ENCODE measurements around the gene CENPB.

The CENPB gene

DNA sequence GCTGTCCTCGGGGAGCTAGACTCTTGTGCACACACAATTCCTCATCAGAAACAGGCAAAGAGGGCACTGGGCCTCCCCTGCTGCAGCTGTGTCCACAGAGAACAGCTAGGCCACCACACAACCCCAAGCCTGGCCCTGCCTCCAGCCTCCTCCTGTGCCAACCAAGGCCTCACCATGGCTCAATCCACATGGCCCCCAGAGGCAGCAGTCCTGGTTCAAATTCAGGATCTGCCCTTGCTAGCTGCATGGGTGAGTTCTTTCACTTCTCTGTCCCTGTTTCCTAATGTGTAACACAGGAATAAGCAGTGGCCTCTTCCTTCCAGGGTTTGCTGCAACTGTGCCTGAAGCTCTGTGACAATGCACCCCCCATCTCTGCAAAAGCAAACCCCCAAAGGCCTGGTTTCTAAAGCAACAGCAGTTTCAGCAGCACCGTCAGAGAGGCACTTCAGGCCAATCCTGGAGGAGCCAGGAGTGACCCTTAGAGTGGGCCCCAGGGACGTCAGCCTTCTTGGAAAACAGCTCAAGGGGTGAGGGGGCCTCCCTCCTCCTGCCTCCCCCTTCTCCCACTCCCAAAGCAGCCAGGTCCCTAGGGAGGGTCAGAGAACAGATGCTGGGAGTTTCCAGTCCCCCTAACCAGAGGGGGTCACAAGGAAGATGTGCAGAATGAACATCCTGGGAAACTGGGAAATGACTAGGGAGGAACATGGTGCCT, 21.2 kb downstream of the CENPB start:
- Histone ChIP-seq H3K27ac (ENCODE audit: low read depth, low read length) (no peak overlapping the region), H4K20me1 (ENCODE audit: control insufficient read depth, insufficient read depth, low read depth, low read length) (peaks cover 8% of the 10 kb centered on the region; the same call in 1 of the 2 replicates), H3K36me3 (ENCODE audit: control insufficient read depth, low read length) (peaks cover 13% of the 10 kb centered on the region), H3K79me2 (ENCODE audit: control insufficient read depth, low read length) (peaks cover 49% of the 10 kb centered on the region), H3K27me3 (ENCODE audit: control insufficient read depth, low read length) (no peaks in the 10 kb centered on the region), H3F3A (ENCODE audit: control insufficient read depth, insufficient read depth) (peaks cover 5% of the 10 kb centered on the region), H3K9me3 (ENCODE audit: control insufficient read depth, insufficient read depth, low read length) (no peaks in the 10 kb centered on the region), H3K4me1 (ENCODE audit: control insufficient read depth, low read length) (peaks cover 29% of the 10 kb centered on the region), H3K4me3 (ENCODE audit: low read length) (no peak overlapping the region; the same call in 1 of the 2 replicates), H3K4me2 (ENCODE audit: low read length) (peak overlapping the region; percentile 100), H3K9me2 (replicated peaks; ENCODE audit: control insufficient read depth, low read length) (no peaks in the 10 kb centered on the region)
- TF ChIP-seq EZH2phosphoT487 (IDR thresholded peaks at IDR 0.05; ENCODE audit: borderline replicate concordance, low read length) = no peak

DNA sequence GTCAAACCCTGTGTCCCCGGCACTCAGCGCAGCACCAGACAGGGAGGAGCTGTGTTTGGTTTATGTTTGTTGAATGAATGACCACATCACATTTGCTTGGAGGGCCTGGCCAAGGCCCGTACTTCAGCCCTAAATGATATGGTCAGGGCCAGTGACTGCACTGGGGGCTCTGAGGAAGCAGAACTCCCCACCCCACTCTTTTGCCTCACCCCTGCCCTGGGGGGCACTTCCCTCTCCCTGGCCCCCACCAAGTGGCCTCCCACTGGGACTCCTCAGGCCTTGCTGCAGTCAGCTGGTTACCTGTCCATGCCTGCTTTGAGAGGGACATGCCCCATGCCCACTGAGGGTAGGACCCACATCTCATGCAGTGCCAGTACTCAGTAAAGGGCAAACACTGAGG, 21.9 kb downstream of the CENPB start:
- H3K9me3 ChIP-seq (ENCODE audit: control insufficient read depth, insufficient read depth, low read length) = no peaks in the 10 kb centered on the region
- H3K4me3 ChIP-seq (ENCODE audit: low read length) = no peak overlapping the region
- H3K27ac ChIP-seq (ENCODE audit: low read depth, low read length) = no peak overlapping the region
- TF ChIP-seq, protein P1, sequence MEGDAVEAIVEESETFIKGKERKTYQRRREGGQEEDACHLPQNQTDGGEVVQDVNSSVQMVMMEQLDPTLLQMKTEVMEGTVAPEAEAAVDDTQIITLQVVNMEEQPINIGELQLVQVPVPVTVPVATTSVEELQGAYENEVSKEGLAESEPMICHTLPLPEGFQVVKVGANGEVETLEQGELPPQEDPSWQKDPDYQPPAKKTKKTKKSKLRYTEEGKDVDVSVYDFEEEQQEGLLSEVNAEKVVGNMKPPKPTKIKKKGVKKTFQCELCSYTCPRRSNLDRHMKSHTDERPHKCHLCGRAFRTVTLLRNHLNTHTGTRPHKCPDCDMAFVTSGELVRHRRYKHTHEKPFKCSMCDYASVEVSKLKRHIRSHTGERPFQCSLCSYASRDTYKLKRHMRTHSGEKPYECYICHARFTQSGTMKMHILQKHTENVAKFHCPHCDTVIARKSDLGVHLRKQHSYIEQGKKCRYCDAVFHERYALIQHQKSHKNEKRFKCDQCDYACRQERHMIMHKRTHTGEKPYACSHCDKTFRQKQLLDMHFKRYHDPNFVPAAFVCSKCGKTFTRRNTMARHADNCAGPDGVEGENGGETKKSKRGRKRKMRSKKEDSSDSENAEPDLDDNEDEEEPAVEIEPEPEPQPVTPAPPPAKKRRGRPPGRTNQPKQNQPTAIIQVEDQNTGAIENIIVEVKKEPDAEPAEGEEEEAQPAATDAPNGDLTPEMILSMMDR (IDR thresholded peaks at IDR 0.05; ENCODE audit: low read depth, low read length, poor library complexity, severe bottlenecking) = no peak
- TF ChIP-seq EZH2phosphoT487 (IDR thresholded peaks at IDR 0.05; ENCODE audit: borderline replicate concordance, low read length) = no peak
- peaks cover 8% of the 10 kb centered on the region; the same call in 1 of the 2 replicates for H4K20me1 ChIP-seq (ENCODE audit: control insufficient read depth, insufficient read depth, low read depth, low read length)
- H3K36me3 ChIP-seq (ENCODE audit: control insufficient read depth, low read length) = peaks cover 14% of the 10 kb centered on the region
- H3K27me3 ChIP-seq (ENCODE audit: control insufficient read depth, low read length) = no peaks in the 10 kb centered on the region
- peaks cover 29% of the 10 kb centered on the region for H3K4me1 ChIP-seq (ENCODE audit: control insufficient read depth, low read length)
- peaks cover 5% of the 10 kb centered on the region for H3F3A ChIP-seq (ENCODE audit: control insufficient read depth, insufficient read depth)
- no peak overlapping the region for H3K4me2 ChIP-seq (ENCODE audit: low read length)
- H3K9me2 ChIP-seq (replicated peaks; ENCODE audit: control insufficient read depth, low read length) = no peaks in the 10 kb centered on the region
- peaks cover 51% of the 10 kb centered on the region for H3K79me2 ChIP-seq (ENCODE audit: control insufficient read depth, low read length)

DNA sequence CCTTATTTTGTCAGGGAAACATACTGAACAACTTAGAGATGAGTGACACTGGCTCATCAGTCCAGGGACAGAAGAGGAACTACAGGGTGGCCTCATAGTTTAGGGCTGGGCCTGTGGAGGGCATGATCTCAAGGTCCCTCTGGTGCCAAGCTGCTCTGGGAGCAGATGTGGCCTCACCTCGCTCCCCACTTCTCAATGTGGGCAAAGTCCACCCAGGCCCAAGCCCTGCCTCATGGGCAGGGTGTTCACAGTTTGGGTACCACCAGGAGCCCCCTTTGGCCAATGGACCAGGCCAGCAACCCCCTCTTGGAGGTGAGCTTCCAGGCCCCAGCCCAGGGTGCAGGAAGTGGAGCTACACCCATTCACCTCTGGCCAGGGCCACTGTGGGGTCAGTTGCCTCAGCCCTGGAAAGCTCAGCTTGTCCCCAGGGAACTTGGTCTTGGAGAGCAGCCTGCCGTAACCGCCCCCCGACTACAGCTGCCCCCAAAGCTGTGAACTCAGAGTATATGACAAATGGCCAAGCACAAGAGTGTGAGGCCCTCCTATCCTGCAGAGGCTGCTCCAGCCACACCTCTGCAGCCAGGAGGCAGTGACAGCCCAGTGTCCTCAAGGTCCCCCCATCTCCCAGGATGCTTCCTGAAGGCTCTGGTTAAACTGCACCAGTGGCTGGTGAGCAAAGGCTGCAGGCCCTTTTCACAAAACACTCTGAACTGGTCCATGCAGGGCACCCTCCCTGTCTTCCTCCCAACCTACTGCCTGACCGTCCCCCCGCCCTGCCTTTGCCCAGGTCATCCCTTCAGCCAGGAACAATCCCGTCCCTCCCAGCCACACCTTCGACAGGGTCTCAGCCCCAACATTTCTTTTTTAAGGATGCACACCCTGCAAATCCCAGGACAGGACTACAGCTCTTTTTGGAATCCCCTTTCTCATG, 22.6 kb downstream of the CENPB start:
- Histone ChIP-seq H3K4me1 (ENCODE audit: control insufficient read depth, low read length) (peaks cover 26% of the 10 kb centered on the region), H3K9me3 (ENCODE audit: control insufficient read depth, insufficient read depth, low read length) (no peaks in the 10 kb centered on the region), H3F3A (ENCODE audit: control insufficient read depth, insufficient read depth) (peaks cover 3% of the 10 kb centered on the region), H3K27me3 (ENCODE audit: control insufficient read depth, low read length) (no peaks in the 10 kb centered on the region), H3K9me2 (replicated peaks; ENCODE audit: control insufficient read depth, low read length) (no peaks in the 10 kb centered on the region), H4K20me1 (ENCODE audit: control insufficient read depth, insufficient read depth, low read depth, low read length) (peaks cover 8% of the 10 kb centered on the region; the same call in 1 of the 2 replicates), H3K27ac (ENCODE audit: low read depth, low read length) (no peak overlapping the region), H3K4me2 (ENCODE audit: low read length) (no peak overlapping the region), H3K4me3 (ENCODE audit: low read length) (no peak overlapping the region), H3K36me3 (ENCODE audit: control insufficient read depth, low read length) (peaks cover 16% of the 10 kb centered on the region), H3K79me2 (ENCODE audit: control insufficient read depth, low read length) (peaks cover 51% of the 10 kb centered on the region)
- TF ChIP-seq EZH2phosphoT487 (IDR thresholded peaks at IDR 0.05; ENCODE audit: borderline replicate concordance, low read length) = no peak

DNA sequence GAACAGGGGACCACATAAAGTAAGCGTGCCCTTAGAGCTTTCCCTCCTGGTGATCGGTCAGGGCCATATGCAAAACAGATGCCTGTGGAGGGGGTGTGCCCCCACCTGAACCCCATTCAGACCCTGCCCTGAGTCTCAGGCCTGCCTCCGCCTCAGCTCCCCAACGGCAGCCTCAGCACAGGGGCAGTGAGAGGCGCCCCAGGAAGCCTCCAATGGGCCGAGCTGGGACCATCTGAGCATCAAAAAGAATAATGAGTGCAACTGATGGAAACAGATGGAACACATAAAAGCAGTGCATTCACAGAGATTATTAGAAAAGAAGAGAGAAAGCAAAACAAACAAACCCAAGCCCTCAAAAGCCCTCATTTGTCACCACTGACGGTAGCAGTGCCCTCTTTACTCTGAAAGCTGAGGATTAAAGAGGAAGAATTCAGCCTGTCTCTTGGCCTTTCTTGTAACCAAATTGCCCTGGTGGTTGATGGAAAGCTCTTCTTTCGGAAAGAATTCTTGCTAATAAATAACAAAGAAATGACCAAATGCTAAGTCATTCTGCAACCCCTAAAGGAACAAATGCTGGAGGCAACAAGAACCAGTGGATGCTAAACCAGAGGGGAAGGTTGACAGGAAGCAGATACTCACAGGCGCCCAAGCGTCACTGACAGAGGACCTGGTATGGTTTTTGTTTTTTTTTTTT, 25.7 kb downstream of the CENPB start:
- no peak overlapping the region for H3K27ac ChIP-seq (ENCODE audit: low read depth, low read length)

More for the DNA sequence above, 25.7 kb downstream of the CENPB start:
- TF ChIP-seq EZH2phosphoT487 (IDR thresholded peaks at IDR 0.05; ENCODE audit: borderline replicate concordance, low read length) = no peak
- TF ChIP-seq, protein P1 (IDR thresholded peaks at IDR 0.05; ENCODE audit: low read depth, low read length, poor library complexity, severe bottlenecking) = no peak
- Histone ChIP-seq H3K4me2 (ENCODE audit: low read length) (no peak overlapping the region), H3K9me3 (ENCODE audit: control insufficient read depth, insufficient read depth, low read length) (no peaks in the 10 kb centered on the region), H3K79me2 (ENCODE audit: control insufficient read depth, low read length) (peaks cover 34% of the 10 kb centered on the region), H3K36me3 (ENCODE audit: control insufficient read depth, low read length) (peaks cover 21% of the 10 kb centered on the region), H3F3A (ENCODE audit: control insufficient read depth, insufficient read depth) (no peaks in the 10 kb centered on the region), H4K20me1 (ENCODE audit: control insufficient read depth, insufficient read depth, low read depth, low read length) (no peaks in the 10 kb centered on the region), H3K9me2 (replicated peaks; ENCODE audit: control insufficient read depth, low read length) (no peaks in the 10 kb centered on the region), H3K4me3 (ENCODE audit: low read length) (no peak overlapping the region), H3K27me3 (ENCODE audit: control insufficient read depth, low read length) (no peaks in the 10 kb centered on the region), H3K4me1 (ENCODE audit: control insufficient read depth, low read length) (peaks cover 8% of the 10 kb centered on the region)

Measured in DOHH2 (cell line).